ENCODE results near the gene INPP5D.
"Not testable (repeated sequence)": the region's sequence is repeated elsewhere in the genome, so short reads cannot be mapped to it uniquely, and the experiment has no call there.

The INPP5D gene

DNA sequence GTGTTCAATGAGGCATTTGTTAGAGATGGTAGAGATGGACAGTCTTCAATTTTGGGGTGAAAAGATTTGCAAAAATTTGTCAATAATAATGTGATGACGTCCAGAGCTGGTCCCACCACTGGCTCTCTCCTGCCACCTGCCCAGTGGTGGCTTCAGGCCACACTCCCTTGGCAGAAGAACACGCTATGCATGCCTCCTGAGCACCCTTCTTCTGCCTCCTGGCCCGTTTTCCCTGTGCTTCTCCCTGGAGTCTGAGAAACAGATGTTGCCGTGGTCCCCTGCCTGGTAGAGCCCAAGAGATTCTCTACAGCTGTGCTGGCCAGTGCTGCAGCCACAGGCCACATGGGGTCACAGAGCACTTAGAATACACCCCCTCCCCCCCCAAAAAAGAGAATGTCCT, 33.6 kb downstream of the INPP5D start:
- ATAC-seq (no peak), DNase-seq (no peak)

DNA sequence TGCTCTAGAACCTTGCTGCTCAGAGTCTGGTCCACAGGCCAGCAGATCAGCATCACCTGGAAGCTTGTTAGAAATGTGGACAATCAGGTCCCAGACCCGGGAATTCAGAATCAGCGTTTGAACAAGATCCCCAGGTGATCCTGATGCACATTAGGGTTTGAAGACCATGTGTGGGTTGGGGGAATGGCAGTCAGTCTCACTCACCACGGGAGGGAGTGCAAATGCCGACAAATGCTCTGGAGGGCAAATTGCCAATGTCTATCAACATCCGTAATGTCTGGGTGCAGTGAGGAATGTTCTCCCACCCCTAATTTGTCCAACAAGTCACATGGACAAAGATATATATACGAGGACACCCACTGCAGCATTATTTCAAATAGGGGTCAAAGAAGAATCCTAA, 34.5 kb downstream of the INPP5D start:
- DNase-seq = no peak
- no peak for ATAC-seq

DNA sequence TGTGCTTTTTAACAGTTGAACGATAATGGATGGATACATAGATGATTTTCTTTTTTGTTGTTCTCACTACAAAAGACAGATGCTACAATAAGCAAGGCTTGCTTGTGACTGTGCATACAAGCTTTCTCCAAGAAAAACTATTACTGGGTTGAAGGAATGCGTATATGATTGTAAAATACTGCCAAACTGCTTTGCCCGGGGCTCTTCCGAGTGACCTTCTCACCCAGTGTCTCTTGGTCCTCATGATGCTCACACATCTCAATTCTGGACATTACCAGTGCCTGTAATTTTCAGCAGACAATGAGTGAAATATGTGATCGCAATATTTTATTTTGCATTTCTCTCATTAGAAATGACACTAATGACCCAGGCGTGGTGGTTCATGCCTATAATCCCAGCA, 35.9 kb downstream of the INPP5D start:
- DNase-seq (no peak), ATAC-seq (no peak)

GRCh38 chr2:233098618-233099017, 38.5 kb downstream of the INPP5D start:
- DNase-seq (peak; percentile 26), ATAC-seq (no peak)

DNA sequence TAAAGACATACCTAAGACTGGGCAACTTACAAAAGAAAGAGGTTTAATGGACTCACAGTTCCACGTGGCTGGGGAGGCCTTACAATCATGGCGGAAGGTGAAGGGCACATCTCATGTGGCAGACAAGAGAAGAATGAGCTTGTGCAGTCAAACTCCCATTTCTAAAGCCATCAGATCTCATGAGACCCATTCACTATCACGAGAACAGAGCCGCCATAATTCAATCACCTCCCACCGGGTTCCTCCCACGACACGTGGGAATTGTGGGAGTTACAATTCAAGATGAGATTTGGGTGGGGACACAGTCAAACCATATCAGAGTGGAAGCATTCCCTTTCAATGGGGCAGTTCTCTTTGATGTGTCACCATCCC, 39.7 kb downstream of the INPP5D start:
- ATAC-seq = not testable (repeated sequence)

DNA sequence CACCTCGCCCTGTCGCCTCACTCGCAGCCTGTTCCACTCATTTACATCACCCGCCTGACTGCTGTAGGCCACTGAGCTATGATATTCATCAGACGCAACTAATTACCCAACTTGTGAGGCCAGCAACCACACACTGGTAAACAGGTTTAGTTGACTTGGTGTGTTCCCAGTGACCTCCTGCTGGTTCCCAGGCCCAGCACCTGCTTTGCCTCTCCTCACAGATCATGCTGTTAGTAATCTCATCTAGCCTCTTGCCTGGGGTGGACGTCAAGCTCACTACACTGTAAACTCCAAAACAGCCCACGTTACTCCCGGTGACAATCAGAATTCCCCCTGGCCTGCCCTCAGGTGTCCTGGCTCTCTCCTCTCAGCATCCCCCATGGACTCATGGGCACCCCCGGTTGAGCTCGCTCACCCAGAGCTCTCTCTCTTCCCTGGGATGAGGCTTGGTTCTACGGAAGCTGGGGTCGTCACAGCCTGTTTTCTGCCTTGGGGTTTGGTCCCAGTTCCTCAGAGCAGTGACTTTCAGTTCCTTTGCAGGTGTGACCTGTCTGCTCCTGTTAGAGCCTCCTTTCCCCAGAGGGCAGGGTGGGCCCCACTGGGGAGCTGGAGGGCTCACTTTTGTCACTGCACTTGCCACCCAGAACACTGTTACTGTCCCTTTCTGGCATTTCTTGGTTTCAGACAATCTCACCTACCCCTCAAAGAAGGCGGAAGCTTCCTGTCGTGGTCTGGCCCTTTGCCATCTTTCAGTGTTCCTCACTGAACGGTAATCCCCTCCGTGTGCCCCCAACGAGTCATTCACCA, 40.3 kb downstream of the INPP5D start:
- DNase-seq (peak; percentile 85), ATAC-seq (peak; percentile 85)

More for the DNA sequence above, 39.7 kb downstream of the INPP5D start:
- not testable (repeated sequence) for DNase-seq

GRCh38 chr2:233101141-233101540, 41.0 kb downstream of the INPP5D start:
- DNase-seq (no peak), ATAC-seq (no peak)

DNA sequence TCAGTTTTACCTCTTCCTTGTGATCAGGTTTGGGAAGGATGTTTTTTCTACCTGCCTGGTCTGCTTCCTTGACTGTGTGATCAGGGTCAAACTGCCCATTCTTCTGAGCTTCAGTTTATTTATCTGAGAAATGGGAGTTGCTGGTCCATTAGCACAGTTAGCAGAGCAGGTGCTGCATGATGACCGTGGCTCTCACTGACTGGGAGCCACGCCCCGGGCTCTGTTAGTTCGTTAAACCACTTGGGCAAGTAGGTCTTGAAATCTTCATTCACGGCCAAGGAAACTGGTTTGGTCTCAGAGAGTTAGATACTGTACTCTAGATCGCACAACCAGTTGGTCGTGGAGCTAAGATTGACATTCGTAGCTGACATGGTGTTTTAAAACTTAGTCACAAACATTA, 41.7 kb downstream of the INPP5D start:
- no peak for ATAC-seq
- no peak for DNase-seq

DNA sequence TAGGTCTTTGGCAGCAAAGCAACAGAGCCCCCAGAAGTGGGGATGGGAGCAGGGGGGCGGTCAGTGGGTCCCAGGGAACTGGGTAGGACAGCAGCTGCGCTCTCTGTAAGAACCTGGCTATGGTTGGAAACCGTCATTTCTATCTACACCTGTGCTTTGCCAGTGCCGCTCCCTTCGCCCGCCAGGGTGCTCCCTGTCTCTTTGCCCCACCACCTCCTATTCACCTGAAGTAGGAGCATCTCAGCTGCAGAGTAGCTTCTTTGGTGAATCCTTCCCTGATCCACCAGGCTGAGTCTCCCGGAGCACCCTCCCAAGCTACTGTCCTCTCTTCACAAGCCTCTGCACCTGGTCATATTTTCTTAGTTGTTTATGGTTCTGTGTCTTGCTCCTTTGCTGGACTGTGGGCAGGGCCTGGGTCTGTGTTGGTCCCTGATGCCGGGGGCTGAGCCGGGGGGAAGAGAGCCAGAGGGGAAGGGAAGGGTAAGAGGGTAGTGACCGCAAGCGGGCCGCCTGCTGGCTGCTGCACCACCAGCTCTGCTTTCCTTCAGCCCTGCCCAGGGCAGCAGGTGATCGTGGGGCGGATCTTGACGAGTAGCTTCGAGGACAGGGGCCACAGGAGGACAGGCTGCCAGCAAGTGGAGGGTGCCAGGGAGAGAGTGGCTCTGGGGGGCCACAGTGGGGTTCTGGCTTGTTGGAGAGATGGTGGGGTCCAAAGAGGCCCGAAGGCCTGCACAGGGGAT, 45.2 kb downstream of the INPP5D start:
- ATAC-seq = no peak
- DNase-seq = no peak

DNA sequence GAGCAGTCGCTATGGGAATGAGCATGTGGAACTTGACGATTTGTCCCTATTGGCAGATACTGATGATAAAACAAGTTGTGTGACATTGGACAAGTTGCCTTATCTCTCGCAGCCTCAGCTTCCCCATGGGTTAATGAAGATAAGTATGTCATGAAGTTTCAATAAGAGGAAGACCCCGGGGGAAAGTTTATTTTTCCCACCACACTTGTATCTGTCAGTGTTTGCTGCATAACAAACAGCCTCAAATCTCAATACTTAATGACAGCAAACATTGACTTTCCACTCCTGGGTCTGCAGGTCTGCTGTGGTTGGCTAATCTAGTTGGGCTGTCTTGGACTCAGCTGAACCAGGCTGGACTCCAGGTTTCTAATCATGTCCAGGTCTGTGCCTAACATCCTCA, 45.8 kb downstream of the INPP5D start:
- DNase-seq (no peak), ATAC-seq (no peak)

- ATAC-seq (no peak), DNase-seq (no peak)
These were observed 46.9 kb downstream of the INPP5D start for GRCh38 chr2:233107011-233107410.

DNA sequence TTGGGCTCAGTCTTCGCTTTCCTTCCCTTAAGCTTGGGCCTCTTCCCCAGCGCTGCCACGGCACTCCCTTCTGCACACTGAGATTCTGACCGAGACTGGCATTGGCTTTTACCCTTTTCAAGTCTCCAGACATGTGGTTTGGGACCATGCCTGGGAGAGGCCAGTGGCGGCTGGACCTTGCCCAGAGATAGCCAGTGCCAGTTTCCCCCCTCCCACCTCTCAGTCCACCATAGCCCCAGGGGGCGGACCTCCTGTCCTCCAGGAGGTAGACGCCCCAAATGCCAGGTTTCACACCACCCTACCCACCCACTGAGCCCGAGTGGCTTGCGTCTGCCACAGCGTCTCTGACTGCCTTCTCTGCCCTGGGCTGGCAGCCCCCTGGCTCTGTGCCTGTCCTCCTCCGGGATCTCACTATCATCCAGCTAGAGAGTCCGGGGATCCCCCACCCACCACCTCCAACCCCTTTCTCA, 47.7 kb downstream of the INPP5D start:
- DNase-seq (no peak), ATAC-seq (peak; percentile 40)

DNA sequence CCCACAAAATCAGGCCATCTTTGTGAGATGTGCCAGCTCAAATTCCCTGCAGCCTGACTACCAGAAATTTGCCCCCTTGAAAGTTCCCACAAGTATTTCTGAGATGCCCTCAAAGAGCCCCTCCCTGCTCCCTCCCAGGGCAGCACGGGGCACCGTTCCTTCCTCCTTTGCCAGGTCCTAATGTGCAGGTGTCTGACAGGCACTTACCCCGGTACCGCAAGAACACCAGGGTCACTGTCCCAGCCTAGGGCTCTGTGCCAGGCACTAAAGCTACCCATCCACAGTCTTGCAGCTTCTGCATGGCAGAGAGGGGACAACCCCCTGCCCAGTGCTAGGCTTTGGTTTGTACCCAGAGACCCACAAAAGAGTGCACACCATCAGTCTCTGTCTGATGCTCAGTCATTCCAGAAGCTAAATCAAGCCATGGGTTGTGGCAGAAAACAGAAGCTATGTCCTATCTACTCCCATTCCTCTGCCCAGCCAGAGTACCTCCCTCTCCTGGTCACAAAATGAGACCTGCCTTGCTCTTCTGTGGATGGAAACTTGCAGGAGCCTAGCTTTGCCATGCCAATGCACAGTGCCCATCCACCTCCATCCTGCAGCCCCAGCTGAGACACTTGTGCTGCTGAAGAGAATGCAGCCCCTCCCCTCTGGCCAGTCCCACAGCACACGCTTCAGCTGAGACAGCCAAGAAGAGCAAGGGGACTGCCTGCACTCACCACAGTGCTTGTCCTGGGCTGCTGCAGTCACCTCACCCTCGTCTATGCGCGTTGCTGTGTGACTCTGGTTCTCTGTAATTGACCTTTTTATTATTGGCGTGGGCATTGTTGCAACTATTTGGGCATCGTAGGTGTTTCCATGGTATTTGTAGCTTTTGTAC, 48.7 kb downstream of the INPP5D start:
- ATAC-seq = peak; percentile 56

DNA sequence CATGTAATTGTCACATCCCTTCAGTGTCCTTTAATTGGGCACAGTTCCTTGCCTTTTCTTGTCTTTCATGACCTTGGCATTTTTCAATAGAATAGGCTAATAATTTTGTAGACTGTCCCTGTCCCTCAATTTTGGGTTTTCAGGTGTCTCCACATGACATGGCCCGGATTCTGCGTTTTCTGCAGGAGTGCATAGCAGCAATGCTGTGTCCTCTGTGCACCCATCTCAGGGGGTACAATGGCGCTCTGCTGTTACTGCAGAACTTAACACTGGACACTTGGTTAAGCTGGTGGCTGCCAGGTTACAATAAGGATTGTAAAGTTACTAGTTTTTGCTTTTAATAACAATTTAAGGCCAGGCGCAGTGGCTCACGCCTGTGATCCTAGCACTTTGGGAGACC, 51.3 kb downstream of the INPP5D start:
- DNase-seq (no peak), ATAC-seq (no peak)

More for the DNA sequence above, 48.7 kb downstream of the INPP5D start:
- no peak for DNase-seq

DNA sequence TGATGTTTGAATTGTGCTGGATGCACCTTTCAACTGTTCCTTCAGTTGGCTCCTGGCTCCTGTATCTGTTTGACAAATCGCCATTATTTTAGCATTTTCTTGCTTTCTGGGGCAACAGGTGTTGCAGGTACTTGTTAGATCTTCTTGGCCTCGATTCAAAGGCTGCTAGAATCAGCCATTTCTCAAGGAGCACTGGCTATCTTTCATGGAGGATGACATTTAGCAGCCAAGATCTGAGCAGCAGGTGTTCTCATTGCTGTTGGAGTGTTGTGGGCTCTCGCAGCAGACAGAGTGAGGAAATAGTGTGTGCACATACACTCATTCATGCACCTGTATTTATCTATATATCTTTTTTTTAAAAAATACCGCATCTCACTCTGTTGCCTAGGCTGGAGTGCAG, 52.2 kb downstream of the INPP5D start:
- DNase-seq = no peak
- no peak for ATAC-seq

GRCh38 chr2:233112776-233113452, 52.8 kb downstream of the INPP5D start:
- ATAC-seq = no peak
- no peak for DNase-seq

DNA sequence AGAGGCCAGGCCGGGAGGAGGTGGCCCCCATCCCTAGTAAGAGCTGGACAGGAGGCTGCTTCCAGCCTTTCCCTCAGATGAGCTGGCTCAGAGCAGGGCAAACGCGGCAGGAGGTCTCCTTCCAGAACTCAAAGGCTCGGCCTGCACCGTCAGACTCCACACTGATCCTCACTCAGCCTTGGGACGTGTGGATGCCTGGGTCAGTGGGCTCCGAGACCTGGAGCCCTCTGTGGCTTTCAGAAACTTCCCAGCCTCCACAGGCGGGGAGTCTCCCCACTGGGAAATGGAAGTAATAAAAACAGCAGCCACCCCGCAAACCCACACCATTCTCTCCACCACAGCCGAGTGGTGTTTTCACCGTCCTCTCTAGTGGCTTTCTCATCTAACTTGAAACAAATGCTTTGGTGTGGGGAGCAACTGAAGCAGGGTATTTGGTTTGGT, 54.3 kb downstream of the INPP5D start:
- ATAC-seq = peak; percentile 76
- no peak for DNase-seq

DNA sequence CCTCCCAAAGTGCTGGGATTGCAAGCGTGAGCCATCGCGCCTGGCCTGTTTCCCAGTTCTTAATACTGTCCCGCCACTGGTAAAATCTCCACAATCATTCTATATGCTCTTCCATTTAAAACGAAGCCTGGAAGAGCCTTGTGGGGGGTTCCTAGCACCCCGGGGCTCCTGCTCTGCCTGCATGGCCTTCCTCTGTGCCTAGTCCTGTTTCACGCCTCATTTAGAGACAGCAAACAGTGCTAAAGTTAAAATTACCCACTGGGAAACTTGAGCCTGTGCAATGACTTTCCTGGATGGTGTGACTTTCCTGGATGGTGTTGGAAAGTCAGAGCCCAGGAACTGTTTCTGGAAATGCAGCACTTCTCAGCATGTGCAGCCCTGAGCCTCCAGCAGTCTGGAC, 55.0 kb downstream of the INPP5D start:
- DNase-seq = no peak
- ATAC-seq = no peak

DNA sequence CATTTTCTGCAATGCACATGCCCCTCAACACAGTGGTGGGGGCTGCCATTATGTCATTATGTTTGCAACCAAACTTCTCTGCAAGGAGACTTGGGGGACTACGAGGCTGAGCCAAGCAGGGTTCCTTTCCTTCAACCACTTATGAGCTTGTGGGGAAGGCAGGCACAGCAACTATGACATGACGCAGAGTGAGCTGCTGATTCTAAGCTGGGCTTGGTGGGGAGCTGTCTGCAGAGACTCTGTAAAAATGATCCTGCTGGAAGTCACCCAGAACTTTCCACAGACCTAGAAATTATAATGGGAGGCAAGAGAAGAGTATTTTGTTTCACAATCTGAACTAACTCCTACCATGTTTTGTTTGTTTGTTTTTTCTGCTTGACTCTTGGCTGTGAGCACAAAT, 55.6 kb downstream of the INPP5D start:
- DNase-seq (no peak), ATAC-seq (no peak)

DNA sequence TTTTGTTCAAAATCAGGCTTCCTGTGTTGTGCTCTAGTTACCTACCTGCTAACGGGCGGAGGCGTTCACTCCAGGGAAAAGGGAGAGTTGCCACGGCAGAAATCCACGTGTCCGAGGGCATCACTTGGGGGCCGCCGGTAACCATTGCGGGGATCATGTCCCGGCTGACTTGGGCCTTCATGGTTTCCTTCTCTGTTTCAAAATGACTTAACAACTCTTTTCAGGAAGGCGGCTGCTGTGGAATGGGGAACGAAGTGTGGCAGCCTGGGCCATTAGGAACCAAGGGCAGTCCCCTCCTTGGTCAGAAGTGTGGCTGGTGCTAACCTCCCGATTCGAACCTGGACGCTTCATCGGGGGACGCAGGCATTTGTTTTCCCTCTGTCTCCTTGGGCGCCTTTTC, 56.8 kb downstream of the INPP5D start:
- DNase-seq (no peak), ATAC-seq (no peak)

- no peak for ATAC-seq
- no peak for DNase-seq
These were observed 57.2 kb downstream of the INPP5D start for GRCh38 chr2:233117351-233117750.

All from stimulated activated naive CD8-positive, alpha-beta T cell treated with anti-CD3 and anti-CD28 coated beads, Interleukin-15, Interleukin-2, amounts not matched to agents 100 U/mL and 50 U/mL, for 24 hours (primary cell).